ENCODE data around the gene KLHL22. TPM values are rescaled to one million over a fixed set of nuclear protein-coding genes. Genes with fewer than 3 reads are reported as not detected.

KLHL22 gene
- total and polyA plus RNA-seq, 2 donors = 11.0 to 14.2 TPM

DNA sequence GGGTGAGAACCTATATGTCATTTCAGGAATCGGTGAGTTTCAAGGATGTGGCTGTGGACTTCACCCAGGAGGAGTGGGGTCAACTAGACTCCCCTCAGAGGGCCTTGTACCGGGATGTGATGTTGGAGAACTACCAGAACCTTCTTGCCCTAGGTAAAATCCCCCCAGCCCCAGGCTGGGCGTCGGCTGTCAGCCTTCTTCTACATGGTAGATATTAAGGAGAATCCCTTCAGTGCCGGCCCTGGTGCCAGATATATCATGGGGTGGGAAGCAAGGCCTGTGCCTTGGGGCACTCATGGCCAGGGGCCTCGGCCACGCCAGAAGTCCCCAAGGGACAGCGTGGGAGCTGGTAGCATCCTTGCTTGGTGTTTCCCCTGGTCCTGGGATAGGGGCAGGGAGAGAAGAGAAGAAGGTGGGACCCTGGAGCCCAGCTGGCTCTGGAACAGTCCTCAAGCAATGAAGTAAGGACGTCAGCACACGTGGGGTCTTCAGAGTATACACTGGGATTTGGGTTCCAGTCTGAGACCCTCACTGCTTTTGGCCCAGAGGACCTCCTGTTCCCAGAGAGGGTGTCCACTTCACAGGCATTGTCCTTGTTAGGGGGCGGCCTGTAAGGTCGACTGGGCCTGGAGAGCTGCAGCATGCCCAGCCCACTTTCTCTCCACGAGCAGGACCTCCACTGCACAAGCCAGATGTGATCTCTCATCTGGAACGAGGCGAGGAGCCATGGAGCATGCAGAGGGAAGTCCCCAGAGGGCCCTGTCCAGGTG lies 94.8 kb downstream of the KLHL22 start:
- no peak overlapping the region for H3K27ac ChIP-seq (ENCODE audit: low read depth in 1 of 2, low read length in 1 of 2)
- no peaks in the 10 kb centered on the region for H3K27me3 ChIP-seq (ENCODE audit: control insufficient read depth in 2 of 2, insufficient read depth in 1 of 2, low read length in 1 of 2)
- H3K36me3 ChIP-seq (ENCODE audit: control insufficient read depth in 2 of 2, insufficient read depth in 2 of 2, low read length in 1 of 2) = peaks cover 7 to 17% of the 10 kb centered on the region in 2 donors
- H3K9me3 ChIP-seq (ENCODE audit: control insufficient read depth in 2 of 2, insufficient read depth in 1 of 2, low read length in 1 of 2) = no peaks in the 10 kb centered on the region
- H3K4me3 ChIP-seq (ENCODE audit: low read length in 2 of 2) = no peak overlapping the region
- peaks cover 0 to under 1% of the 10 kb centered on the region in 2 donors for H3K4me1 ChIP-seq (ENCODE audit: control insufficient read depth in 2 of 2, insufficient read depth in 2 of 2, low read length in 2 of 2)
- 95% methylated on average over 15 of the region's 15 CpGs for WGBS
- DNase-seq (ENCODE audit: low read depth in 6 of 9, low spot score in 9 of 9) = no peak

DNA sequence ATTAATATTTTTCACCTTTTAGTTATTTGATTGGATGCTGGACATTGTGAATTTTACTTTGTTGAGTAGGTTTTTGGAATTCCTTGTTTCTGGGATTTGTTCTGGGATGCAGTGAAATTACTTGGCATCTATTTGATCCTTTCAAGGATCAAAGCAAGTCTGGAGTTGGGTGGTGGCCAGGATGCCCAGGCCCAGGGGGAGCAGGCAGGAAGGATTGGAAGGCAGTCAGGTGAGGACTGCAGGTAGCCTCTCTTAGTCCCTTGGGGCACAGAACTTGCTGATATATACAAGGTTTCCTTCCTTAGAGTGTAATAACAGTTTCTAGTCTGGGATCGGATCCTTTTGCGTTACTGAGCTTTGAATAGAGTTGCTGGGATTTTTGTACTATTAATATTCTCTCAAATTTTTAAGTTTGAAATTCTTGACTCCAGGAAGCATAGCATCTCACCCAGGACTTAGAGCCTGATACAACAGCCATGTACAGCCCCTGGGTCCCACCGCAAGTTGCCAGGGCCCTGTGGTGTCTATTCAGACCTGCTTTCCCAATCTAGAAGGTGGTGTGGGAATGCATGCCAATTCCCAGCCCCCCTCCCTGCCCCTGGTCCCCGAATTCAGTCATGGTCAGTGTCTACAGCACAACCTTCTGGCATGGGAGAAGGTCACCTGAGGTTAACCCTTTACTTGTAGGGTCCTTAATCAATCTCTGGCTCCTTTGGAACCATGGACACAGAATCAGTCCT lies 95.6 kb downstream of the KLHL22 start:
- Histone ChIP-seq H3K9me3 (ENCODE audit: control insufficient read depth in 2 of 2, insufficient read depth in 1 of 2, low read length in 1 of 2) (no peaks in the 10 kb centered on the region), H3K36me3 (ENCODE audit: control insufficient read depth in 2 of 2, insufficient read depth in 2 of 2, low read length in 1 of 2) (peaks cover 6 to 10% of the 10 kb centered on the region in 2 donors), H3K27me3 (ENCODE audit: control insufficient read depth in 2 of 2, insufficient read depth in 1 of 2, low read length in 1 of 2) (no peaks in the 10 kb centered on the region), H3K4me1 (ENCODE audit: control insufficient read depth in 2 of 2, insufficient read depth in 2 of 2, low read length in 2 of 2) (peaks cover 0 to 8% of the 10 kb centered on the region in 2 donors), H3K27ac (ENCODE audit: low read depth in 1 of 2, low read length in 1 of 2) (no peak overlapping the region), H3K4me3 (ENCODE audit: low read length in 2 of 2) (no peak overlapping the region)
- no peak for DNase-seq (ENCODE audit: low read depth in 6 of 9, low spot score in 9 of 9)
- WGBS = 88% methylated on average over 4 of the region's 4 CpGs

DNA sequence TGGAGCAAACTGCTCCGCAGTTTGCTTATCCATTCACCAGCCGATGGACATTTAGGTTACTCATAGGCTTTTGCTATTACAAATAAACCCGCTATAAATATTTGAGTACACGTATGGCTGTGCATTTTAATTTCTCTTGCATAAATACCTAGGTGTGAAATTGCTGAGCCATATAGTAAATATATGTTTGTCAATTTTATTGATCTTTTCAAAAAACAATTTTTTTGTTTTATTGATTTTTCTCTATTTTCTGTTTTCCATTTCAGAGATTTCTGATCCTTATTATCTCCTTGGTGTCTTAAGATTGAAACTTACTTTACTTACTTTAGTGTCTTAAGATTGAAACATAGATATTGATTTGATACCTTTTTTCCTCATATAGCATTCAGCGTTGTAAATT lies 97.2 kb downstream of the KLHL22 start:
- Histone ChIP-seq H3K4me1 (ENCODE audit: control insufficient read depth in 2 of 2, insufficient read depth in 2 of 2, low read length in 2 of 2) (peaks cover 1 to 19% of the 10 kb centered on the region in 2 donors), H3K27me3 (ENCODE audit: control insufficient read depth in 2 of 2, insufficient read depth in 1 of 2, low read length in 1 of 2) (peaks cover 0 to 6% of the 10 kb centered on the region in 2 donors), H3K36me3 (ENCODE audit: control insufficient read depth in 2 of 2, insufficient read depth in 2 of 2, low read length in 1 of 2) (peaks cover 6 to 9% of the 10 kb centered on the region in 2 donors), H3K27ac (ENCODE audit: low read depth in 1 of 2, low read length in 1 of 2) (no peak overlapping the region), H3K4me3 (ENCODE audit: low read length in 2 of 2) (no peak overlapping the region), H3K9me3 (ENCODE audit: control insufficient read depth in 2 of 2, insufficient read depth in 1 of 2, low read length in 1 of 2) (no peaks in the 10 kb centered on the region)
- no peak for DNase-seq (ENCODE audit: low read depth in 6 of 9, low spot score in 9 of 9)
- WGBS = 97% methylated on average over 5 of the region's 5 CpGs

DNA sequence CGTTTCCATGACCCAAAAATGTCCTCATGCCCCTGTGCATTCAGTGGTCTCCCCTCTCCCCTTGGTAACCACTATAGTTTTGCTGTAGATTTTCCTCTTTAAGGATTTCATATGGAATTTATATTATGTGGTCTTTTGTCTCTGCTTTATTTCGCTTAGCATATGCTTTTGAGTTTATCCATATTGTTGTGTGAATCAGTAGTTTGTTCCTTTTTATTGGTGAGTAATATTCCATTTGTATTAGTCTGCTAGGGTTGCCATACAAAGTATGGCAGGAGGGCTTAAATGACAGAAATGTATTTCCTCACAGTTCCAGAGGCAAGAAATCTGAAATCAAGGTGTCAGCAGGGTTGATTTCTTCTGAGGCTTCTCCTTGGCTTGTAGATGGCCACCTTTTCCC lies 98.1 kb downstream of the KLHL22 start:
- H3K4me1 ChIP-seq (ENCODE audit: control insufficient read depth in 2 of 2, insufficient read depth in 2 of 2, low read length in 2 of 2) = peaks cover 3 to 21% of the 10 kb centered on the region in 2 donors
- peaks cover 5 to 6% of the 10 kb centered on the region in 2 donors for H3K36me3 ChIP-seq (ENCODE audit: control insufficient read depth in 2 of 2, insufficient read depth in 2 of 2, low read length in 1 of 2)
- no peaks in the 10 kb centered on the region for H3K9me3 ChIP-seq (ENCODE audit: control insufficient read depth in 2 of 2, insufficient read depth in 1 of 2, low read length in 1 of 2)
- no peak for DNase-seq (ENCODE audit: low read depth in 6 of 9, low spot score in 9 of 9)
- no peak overlapping the region for H3K4me3 ChIP-seq (ENCODE audit: low read length in 2 of 2)
- H3K27me3 ChIP-seq (ENCODE audit: control insufficient read depth in 2 of 2, insufficient read depth in 1 of 2, low read length in 1 of 2) = peaks cover 0 to 6% of the 10 kb centered on the region in 2 donors
- WGBS = 96% methylated on average over 2 of the region's 2 CpGs
- no peak overlapping the region for H3K27ac ChIP-seq (ENCODE audit: low read depth in 1 of 2, low read length in 1 of 2)

DNA sequence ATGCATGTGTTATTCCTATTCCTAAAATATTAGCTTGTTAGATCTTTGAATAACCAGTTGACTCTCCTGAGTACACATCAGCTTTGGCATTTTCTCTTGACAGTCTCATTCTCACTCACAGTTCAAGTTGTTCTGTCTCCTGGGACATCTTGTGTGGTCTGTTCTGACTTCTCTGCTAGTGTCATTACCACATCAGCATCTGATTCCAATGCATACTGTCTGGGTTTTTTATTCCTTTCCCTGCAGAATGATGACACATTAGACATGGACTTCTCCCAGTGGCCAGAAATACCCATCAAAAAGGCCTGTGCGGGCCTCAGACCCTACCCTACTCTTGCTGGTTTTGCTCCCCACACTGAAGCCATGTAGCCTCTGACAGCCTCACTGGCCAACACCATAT lies 99.0 kb downstream of the KLHL22 start:
- DNase-seq (ENCODE audit: low read depth in 6 of 9, low spot score in 9 of 9) = no peak
- peaks cover 0 to 6% of the 10 kb centered on the region in 2 donors for H3K27me3 ChIP-seq (ENCODE audit: control insufficient read depth in 2 of 2, insufficient read depth in 1 of 2, low read length in 1 of 2)
- H3K4me1 ChIP-seq (ENCODE audit: control insufficient read depth in 2 of 2, insufficient read depth in 2 of 2, low read length in 2 of 2) = peaks cover 3 to 21% of the 10 kb centered on the region in 2 donors
- H3K9me3 ChIP-seq (ENCODE audit: control insufficient read depth in 2 of 2, insufficient read depth in 1 of 2, low read length in 1 of 2) = no peaks in the 10 kb centered on the region
- no peak overlapping the region for H3K27ac ChIP-seq (ENCODE audit: low read depth in 1 of 2, low read length in 1 of 2)
- H3K36me3 ChIP-seq (ENCODE audit: control insufficient read depth in 2 of 2, insufficient read depth in 2 of 2, low read length in 1 of 2) = peaks cover 5 to 6% of the 10 kb centered on the region in 2 donors
- WGBS = 92% methylated on average over 1 of the region's 1 CpG
- H3K4me3 ChIP-seq (ENCODE audit: low read length in 2 of 2) = no peak overlapping the region

DNA sequence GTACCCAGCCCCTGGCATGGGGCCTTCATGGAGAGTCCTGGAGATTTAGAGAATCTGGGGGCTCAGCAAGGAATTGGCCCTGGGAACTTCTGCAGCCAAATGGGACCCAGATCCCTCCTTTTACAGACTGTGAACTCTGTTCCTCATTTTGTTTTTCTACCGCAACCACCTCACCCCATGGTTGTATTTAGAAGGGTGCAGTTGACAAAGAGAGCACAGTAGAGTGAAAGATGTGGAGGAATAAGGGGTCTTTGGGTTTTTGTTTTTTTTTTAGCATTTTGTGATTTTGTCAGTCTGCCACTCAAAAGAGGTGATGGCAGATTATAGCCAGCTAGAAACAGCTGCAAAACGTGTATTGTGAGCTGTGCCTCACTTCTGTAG lies 99.7 kb downstream of the KLHL22 start:
- H3K9me3 ChIP-seq (ENCODE audit: control insufficient read depth in 2 of 2, insufficient read depth in 1 of 2, low read length in 1 of 2) = no peaks in the 10 kb centered on the region
- peaks cover 0 to 6% of the 10 kb centered on the region in 2 donors for H3K27me3 ChIP-seq (ENCODE audit: control insufficient read depth in 2 of 2, insufficient read depth in 1 of 2, low read length in 1 of 2)
- DNase-seq (ENCODE audit: low read depth in 6 of 9, low spot score in 9 of 9) = no peak
- H3K27ac ChIP-seq (ENCODE audit: low read depth in 1 of 2, low read length in 1 of 2) = no peak overlapping the region
- H3K36me3 ChIP-seq (ENCODE audit: control insufficient read depth in 2 of 2, insufficient read depth in 2 of 2, low read length in 1 of 2) = peaks cover 5 to 6% of the 10 kb centered on the region in 2 donors
- WGBS = 70% methylated on average over 2 of the region's 2 CpGs
- peaks cover 3 to 21% of the 10 kb centered on the region in 2 donors for H3K4me1 ChIP-seq (ENCODE audit: control insufficient read depth in 2 of 2, insufficient read depth in 2 of 2, low read length in 2 of 2)
- H3K4me3 ChIP-seq (ENCODE audit: low read length in 2 of 2) = no peak overlapping the region

DNA sequence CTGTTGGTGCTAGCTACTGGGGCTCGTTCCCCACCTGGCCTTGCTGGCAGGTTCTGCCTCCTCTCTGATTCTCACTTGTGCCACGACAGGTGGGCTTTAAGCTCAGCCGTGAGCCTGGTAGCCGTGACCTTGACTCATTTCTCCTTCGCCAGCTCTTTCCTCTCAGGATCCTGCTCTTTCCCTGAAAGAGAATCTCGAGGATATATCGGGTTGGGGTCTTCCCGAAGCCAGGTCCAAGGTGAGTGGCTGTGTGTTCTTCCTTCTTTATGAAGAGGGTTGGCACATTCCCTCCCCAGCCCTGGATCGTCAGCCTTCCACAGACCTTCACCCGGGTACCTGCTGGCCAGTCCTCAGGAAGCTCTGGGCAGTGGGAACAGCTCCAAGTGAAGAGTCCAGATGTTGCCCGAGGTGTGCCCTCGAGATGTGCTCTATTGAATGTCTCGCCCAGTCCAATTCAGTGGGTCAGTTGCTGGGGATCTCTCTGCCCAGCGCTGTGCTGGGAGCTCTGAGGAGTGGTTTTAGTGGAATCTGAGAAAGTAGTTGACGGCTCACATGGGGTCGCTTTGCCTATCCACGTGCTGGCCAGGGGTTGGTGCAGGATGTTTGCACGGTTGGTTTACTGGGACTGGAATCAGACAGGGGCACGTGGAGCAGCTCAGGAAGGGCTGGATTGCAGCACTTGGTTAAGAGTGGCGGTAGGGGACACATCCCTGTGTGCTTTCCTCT lies 100.3 kb downstream of the KLHL22 start:
- Histone ChIP-seq H3K27ac (ENCODE audit: low read depth in 1 of 2, low read length in 1 of 2) (no peak overlapping the region), H3K4me3 (ENCODE audit: low read length in 2 of 2) (no peak overlapping the region), H3K36me3 (ENCODE audit: control insufficient read depth in 2 of 2, insufficient read depth in 2 of 2, low read length in 1 of 2) (peaks cover 0 to 5% of the 10 kb centered on the region in 2 donors), H3K9me3 (ENCODE audit: control insufficient read depth in 2 of 2, insufficient read depth in 1 of 2, low read length in 1 of 2) (no peaks in the 10 kb centered on the region), H3K27me3 (ENCODE audit: control insufficient read depth in 2 of 2, insufficient read depth in 1 of 2, low read length in 1 of 2) (peaks cover 0 to 6% of the 10 kb centered on the region in 2 donors), H3K4me1 (ENCODE audit: control insufficient read depth in 2 of 2, insufficient read depth in 2 of 2, low read length in 2 of 2) (peaks cover 3 to 21% of the 10 kb centered on the region in 2 donors)
- no peak for DNase-seq (ENCODE audit: low read depth in 6 of 9, low spot score in 9 of 9)
- 90% methylated on average over 20 of the region's 20 CpGs for WGBS

DNA sequence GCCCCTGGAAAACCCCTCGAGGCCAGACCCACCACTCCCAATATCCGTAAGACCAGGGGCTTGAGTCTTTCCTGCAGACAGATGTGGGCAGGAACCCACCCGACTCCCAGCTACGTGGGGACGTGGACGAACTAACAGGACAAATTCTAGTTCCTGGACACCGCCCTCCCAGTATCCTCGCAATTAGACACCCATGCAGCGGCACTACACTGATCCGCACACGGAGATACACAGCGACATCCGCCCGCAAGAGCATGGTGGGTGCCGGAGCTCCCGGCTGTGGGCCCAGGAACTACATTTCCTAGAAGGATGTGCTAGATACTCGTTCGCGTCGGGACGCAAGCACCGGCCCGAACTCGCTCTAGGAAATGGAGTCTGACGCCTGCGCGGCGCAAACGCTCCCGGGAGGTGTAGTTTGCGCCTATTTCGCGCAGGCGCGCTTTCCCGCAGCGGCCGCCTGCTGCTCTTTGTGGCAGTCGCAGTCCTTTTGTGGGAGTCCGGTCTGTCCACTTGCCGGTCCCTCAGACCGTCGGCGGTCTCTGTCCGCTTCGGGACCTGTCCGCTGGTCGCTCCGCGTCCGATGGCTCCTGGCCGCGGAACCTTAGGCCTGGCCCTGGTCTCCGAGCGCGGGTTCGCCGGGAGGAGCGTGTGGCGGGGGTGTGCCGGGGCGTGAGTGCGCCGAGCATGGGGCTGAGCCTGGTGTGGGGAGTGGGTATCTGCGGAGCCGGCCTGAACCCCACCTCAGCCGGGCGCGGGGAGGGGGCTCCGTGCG lies 101.7 kb downstream of the KLHL22 start, which contains the start of gene ZNF74:
Gene ZNF74, plus strand, starts transcription at position 447 of the 772 bp plus-strand sequence. CDS start 478 bp downstream, outside the sequence.
- peak within 1 kb of the TSS; percentile 43 to 64 for H3K27ac ChIP-seq (ENCODE audit: low read depth in 1 of 2, low read length in 1 of 2)
- peak; percentile 65 to 93 (median 79) for DNase-seq (ENCODE audit: low read depth in 6 of 9, low spot score in 9 of 9)
- 2% methylated on average over 71 of the region's 71 CpGs for WGBS

More for the DNA sequence above, 101.7 kb downstream of the KLHL22 start, which contains the start of gene ZNF74:
- Histone ChIP-seq H3K4me1 (ENCODE audit: control insufficient read depth in 2 of 2, insufficient read depth in 2 of 2, low read length in 2 of 2) (peaks cover 3 to 21% of the 10 kb centered on the region in 2 donors), H3K9me3 (ENCODE audit: control insufficient read depth in 2 of 2, insufficient read depth in 1 of 2, low read length in 1 of 2) (peaks cover 0 to 2% of the 10 kb centered on the region in 2 donors), H3K4me3 (ENCODE audit: low read length in 2 of 2) (peak within 1 kb of the TSS; percentile 67 to 88), H3K27me3 (ENCODE audit: control insufficient read depth in 2 of 2, insufficient read depth in 1 of 2, low read length in 1 of 2) (peaks cover 0 to 6% of the 10 kb centered on the region in 2 donors), H3K36me3 (ENCODE audit: control insufficient read depth in 2 of 2, insufficient read depth in 2 of 2, low read length in 1 of 2) (no peaks in the 10 kb centered on the region)

Measured in thymus (tissue), 11 donors.